Neuron (in vitro differentiated cells): ENCODE data around the gene TNNI3K.

ENCODE experiments used
- H2AFZ ChIP-seq: one replicate; pipeline ENCODE4 v1.6.1; 2013; ENCODE audit warnings: low read depth, mild to moderate bottlenecking, inconsistent platforms, low read length, moderate library complexity
- H3K27me3 ChIP-seq: one replicate; pipeline ENCODE4 v1.6.1; 2013; ENCODE audit warnings: low read length; ENCODE audit not compliant: insufficient read depth
- H3K36me3 ChIP-seq: one replicate; pipeline ENCODE4 v1.6.1; 2013; ENCODE audit warnings: low read length; ENCODE audit not compliant: insufficient read depth
- H3K4me1 ChIP-seq: one replicate; pipeline ENCODE4 v1.6.1; 2013; ENCODE audit warnings: low read length; ENCODE audit not compliant: insufficient read depth
- H3K4me3 ChIP-seq: 2 replicates; pipeline ENCODE4 v1.5.1; 2013; ENCODE audit warnings: mild to moderate bottlenecking, low read length, moderate library complexity
- H3K9me3 ChIP-seq: one replicate; pipeline ENCODE4 v1.6.1; 2013; ENCODE audit warnings: low read length

TNNI3K gene

DNA sequence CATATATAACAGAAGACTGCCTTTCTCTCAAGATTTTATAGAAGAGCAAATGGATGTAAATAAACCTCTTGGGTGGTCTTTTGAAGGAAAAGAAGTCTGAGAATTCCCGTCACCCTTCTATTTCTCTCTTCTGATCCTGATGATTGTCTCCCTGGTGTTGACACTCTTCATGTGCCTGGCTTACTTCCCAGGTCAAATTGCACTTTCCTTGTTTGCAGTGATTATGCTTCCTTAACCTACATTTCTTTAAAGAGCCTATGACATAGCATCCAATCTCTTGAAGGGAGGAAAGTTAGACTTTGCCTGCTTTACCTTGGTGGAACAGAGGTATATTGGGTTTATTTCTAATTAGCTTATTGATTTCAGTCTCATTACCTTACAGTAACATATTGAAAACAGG, 197.1 kb downstream of the TNNI3K start:
- no peaks in the 10 kb centered on the region for H3K36me3 ChIP-seq
- H3K27me3 ChIP-seq = no peaks in the 10 kb centered on the region
- H3K9me3 ChIP-seq = no peaks in the 10 kb centered on the region
- H3K4me3 ChIP-seq = no peak overlapping the region
- H2AFZ ChIP-seq = no peak overlapping the region
- peaks cover 18% of the 10 kb centered on the region for H3K4me1 ChIP-seq

DNA sequence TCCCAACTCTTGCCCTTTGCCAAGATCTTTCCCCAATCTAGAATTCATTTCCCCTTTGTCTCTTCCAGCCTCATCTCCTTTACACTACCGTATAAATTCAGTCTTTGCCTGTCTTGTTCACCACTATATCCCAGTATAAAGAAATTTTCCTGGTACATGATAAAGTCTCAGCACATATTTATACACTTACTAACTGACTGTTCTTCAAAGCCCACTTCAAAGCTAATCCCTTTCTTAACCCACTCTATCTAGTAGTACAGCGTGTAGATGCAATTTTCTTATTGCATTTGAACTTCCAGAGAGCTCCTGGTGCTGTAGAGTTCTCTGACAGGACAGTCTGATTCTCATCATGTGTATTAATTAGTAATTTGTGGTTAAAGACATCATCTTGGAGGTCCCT, 199.1 kb downstream of the TNNI3K start:
- Histone ChIP-seq H3K4me3 (no peak overlapping the region), H2AFZ (no peak overlapping the region), H3K27me3 (no peaks in the 10 kb centered on the region), H3K4me1 (peaks cover 18% of the 10 kb centered on the region), H3K9me3 (no peaks in the 10 kb centered on the region), H3K36me3 (no peaks in the 10 kb centered on the region)

DNA sequence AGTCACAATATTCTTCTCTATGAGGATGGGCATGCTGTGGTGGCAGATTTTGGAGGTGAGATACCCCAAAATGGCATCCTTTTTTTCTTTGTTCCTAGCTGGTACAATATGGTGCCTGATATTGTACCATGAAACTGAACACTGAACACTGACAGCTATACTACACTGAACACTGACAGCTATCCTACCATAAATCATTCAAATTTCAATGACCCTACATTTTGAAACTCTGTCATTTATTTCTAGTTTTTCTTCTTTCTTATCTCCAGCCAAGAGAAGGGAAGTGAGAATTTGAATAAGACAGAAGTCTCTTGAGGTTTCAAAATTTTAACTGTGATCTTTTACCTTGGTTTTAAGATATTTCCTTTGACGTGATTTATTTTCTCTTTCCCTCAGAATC, 200.9 kb downstream of the TNNI3K start:
- Histone ChIP-seq H3K27me3 (no peaks in the 10 kb centered on the region), H3K4me1 (peaks cover 6% of the 10 kb centered on the region), H3K9me3 (no peaks in the 10 kb centered on the region), H2AFZ (no peak overlapping the region), H3K36me3 (no peaks in the 10 kb centered on the region), H3K4me3 (no peak overlapping the region)

DNA sequence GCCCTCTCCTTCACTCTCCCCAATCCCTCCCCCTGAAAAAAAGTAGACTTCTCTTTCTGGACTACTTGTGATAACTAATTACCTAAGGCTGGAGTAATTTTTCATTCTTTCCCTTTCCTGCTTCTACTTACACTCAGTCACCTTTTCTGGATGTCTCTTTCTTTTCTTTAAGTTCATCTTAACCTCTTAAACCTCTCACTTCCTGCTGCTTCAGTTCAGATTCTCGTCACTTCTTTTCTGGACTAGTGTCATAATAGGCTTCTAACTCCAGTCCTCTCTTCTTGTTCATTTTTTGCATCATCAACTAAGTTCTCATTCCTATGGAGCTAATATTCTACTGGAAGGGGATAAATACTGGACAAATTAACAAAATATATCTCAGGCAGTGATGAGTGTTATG, 201.8 kb downstream of the TNNI3K start:
- no peaks in the 10 kb centered on the region for H3K36me3 ChIP-seq
- no peaks in the 10 kb centered on the region for H3K9me3 ChIP-seq
- no peaks in the 10 kb centered on the region for H3K27me3 ChIP-seq
- no peak overlapping the region for H2AFZ ChIP-seq
- no peak overlapping the region for H3K4me3 ChIP-seq
- H3K4me1 ChIP-seq = no peaks in the 10 kb centered on the region

DNA sequence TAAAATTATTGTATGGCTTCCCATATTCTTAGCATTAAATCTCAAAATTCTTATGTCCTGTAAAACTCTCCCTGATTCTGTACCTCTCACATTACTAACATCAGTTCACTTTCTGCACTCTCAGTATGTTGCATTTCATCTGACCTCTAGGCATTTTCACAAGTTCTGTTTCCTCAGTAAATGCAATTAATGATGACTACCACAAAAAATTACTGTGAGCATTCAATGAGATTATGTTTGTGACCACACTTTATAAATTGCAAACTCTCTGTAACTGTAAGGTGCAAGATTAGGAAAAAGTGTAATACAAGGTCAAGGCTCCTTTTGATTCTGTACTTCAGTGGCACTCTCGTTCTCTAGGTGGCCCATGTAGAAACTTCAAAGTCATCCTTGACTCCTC, 216.8 kb downstream of the TNNI3K start:
- Histone ChIP-seq H3K4me3 (no peak overlapping the region), H3K27me3 (no peaks in the 10 kb centered on the region), H3K9me3 (no peaks in the 10 kb centered on the region), H3K36me3 (no peaks in the 10 kb centered on the region), H3K4me1 (no peaks in the 10 kb centered on the region), H2AFZ (no peak overlapping the region)

DNA sequence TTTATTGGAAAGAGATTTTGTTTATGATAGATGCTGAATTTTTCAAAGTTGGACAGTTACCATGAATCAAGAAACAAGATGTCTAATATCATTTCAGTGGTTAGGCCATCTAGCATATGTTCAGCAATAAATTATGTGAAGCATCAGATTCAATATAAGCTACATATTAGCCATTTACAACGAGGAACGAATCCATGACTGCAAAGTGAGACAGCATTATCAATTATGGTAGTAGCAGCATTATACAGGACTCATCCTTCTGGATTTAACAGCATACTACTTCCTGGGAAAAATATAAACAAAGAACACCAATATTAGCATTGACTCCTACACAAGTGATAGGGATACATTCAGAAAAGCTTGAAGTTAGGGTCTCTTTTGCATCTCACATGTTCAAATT, 218.1 kb downstream of the TNNI3K start:
- Histone ChIP-seq H3K4me1 (no peaks in the 10 kb centered on the region), H3K4me3 (no peak overlapping the region), H3K9me3 (no peaks in the 10 kb centered on the region), H3K27me3 (no peaks in the 10 kb centered on the region), H3K36me3 (no peaks in the 10 kb centered on the region), H2AFZ (no peak overlapping the region)

DNA sequence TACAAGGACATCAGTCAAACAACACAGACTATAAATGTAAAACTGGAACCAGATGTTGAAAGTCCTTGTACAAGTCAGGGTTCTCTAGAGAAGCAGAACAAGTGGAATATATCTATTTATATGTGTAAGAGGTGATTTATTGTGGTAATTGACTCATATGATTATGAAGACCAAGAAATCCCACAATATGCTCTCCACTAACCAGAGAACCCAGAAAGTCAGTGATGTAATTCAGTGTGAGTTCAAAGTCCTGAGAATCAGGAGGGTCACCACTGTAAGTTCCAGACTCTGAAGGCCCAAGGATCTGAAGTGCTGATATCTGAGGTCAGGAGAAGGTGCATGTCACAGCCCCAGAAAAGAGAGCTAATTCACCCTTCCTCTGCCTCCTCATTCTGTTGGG, 220.2 kb downstream of the TNNI3K start:
- H3K4me1 ChIP-seq = no peaks in the 10 kb centered on the region
- H2AFZ ChIP-seq = no peak overlapping the region
- no peak overlapping the region for H3K4me3 ChIP-seq
- H3K9me3 ChIP-seq = peaks cover 2% of the 10 kb centered on the region
- no peaks in the 10 kb centered on the region for H3K36me3 ChIP-seq
- no peaks in the 10 kb centered on the region for H3K27me3 ChIP-seq

DNA sequence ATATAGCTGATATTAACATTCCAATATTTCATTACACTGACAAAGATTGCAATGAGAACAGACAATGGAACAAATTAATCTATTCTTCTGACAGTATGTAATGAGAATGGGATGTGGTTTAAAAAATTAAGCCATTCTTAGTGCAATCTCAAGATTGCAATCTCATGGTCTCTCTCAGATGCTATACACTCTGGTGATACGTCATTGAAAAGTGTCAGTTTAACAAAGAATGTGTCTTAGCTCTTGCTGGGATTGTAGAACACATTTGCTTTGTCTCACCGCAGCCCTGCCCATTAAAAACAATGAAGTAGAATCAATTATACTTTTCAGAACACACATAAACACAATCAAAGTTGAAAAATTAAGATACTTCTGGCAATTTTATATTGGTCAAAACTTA, 222.1 kb downstream of the TNNI3K start:
- Histone ChIP-seq H3K4me3 (no peak overlapping the region), H3K9me3 (peaks cover 2% of the 10 kb centered on the region), H3K27me3 (no peaks in the 10 kb centered on the region), H3K4me1 (no peaks in the 10 kb centered on the region), H2AFZ (no peak overlapping the region), H3K36me3 (no peaks in the 10 kb centered on the region)

DNA sequence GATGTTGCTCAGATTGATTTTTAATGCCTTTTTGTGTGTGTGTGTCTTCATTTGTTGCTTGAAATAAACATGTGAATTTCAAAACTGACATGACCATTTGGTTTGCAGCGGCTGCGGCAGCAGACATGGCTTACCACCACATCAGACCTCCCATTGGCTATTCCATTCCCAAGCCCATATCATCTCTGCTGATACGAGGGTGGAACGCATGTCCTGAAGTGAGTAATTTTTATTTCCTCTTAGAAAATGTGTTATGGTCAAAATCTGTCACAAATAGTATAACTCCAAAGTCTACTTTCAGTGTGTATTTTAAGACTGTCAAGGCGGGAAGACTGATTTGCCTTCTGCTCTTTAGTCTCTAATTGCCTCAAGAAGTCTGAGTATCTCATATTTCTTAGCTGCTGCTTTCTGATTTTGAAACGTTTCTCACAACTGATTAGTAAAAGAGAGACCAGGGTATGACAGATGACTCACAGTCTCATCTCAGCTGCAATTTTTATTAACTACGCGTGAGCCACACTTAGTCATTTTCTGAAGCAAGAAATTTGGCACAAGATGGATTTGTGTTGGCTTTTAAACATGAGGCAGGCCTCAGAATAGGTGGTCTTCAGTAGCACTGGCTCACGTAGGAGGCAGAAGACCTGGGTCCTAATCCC, 228.3 kb downstream of the TNNI3K start:
- H3K9me3 ChIP-seq = peaks cover 2% of the 10 kb centered on the region
- H2AFZ ChIP-seq = no peak overlapping the region
- no peaks in the 10 kb centered on the region for H3K27me3 ChIP-seq
- no peak overlapping the region for H3K4me3 ChIP-seq
- H3K4me1 ChIP-seq = peaks cover 8% of the 10 kb centered on the region
- H3K36me3 ChIP-seq = no peaks in the 10 kb centered on the region

DNA sequence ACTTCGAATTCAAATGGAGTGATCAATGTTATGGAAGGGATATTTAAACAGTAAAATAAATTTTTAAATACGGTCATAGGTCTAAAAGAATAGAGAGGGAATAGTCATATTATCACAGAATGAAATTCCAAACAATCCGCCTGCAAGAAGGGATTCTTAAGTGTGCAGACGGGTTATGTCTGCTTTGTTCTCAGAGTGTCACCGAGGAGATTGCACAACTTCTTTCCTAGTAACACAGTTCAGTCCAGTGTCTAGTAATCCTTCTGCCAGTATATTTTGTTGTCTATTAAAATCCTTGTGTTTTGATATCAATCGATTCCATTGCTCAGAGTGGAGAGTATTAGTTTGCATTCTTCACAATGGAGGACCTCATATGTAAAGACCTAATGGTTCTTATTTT, 228.8 kb downstream of the TNNI3K start:
- Histone ChIP-seq H2AFZ (no peak overlapping the region), H3K4me3 (no peak overlapping the region), H3K27me3 (no peaks in the 10 kb centered on the region), H3K9me3 (no peaks in the 10 kb centered on the region), H3K36me3 (no peaks in the 10 kb centered on the region), H3K4me1 (peaks cover 9% of the 10 kb centered on the region)

DNA sequence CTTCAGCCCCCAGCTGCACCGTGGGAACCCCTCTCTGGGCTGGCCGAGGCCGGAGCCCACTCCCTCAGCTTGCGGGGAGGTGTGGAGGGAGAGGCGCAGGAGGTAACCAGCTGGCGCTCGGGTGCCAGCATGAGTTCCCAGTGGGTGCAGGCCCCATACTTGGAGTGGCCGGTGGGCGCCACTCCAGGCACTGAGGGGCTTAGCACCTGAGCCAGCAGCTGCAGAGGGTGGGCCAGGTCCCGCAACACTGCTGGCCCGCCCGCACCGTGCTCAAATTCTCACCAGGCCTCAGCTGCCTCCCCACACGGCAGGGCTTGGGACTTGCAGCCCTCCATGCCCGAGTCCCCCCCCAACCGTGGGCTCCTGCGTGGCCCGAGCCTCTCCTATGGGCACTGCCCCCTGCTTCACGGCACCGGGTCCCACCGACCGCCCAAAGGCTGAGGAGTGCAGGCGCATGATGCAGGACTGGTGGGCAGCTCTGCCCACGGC, 230.1 kb downstream of the TNNI3K start:
- Histone ChIP-seq H3K4me3 (no peak overlapping the region), H3K36me3 (no peaks in the 10 kb centered on the region), H2AFZ (no peak overlapping the region), H3K27me3 (no peaks in the 10 kb centered on the region), H3K4me1 (peaks cover 9% of the 10 kb centered on the region), H3K9me3 (no peaks in the 10 kb centered on the region)

DNA sequence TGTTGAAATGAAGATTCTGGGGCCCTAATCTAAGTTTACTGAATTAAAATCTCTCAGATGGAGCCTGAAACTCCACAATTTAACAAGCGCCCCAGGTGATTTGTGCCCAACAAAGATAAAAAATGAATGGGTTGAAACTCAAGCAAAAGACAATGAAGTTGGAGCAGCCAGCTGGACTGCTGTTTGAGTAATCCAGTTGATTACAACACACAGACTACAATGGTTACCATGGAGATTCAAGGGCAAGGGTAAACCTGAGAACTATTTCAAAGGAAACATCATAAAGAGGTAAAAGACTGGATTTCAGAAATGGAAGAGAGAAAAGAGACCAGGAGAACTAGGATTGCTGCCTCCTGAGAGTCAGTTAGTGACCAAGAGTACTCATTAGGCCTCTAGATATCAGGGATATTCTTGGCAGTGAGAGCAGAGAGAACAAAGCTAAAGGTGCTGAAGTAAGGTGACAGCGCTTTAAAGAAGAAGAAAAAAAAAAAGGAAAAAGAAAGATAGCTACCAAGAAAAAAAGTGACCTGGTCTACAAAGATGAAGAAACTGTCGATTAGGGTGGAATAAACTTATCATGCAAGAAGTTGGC, 232.7 kb downstream of the TNNI3K start:
- no peak overlapping the region for H2AFZ ChIP-seq
- no peaks in the 10 kb centered on the region for H3K27me3 ChIP-seq
- H3K4me1 ChIP-seq = peaks cover 9% of the 10 kb centered on the region
- no peak overlapping the region for H3K4me3 ChIP-seq
- no peaks in the 10 kb centered on the region for H3K36me3 ChIP-seq
- no peaks in the 10 kb centered on the region for H3K9me3 ChIP-seq

DNA sequence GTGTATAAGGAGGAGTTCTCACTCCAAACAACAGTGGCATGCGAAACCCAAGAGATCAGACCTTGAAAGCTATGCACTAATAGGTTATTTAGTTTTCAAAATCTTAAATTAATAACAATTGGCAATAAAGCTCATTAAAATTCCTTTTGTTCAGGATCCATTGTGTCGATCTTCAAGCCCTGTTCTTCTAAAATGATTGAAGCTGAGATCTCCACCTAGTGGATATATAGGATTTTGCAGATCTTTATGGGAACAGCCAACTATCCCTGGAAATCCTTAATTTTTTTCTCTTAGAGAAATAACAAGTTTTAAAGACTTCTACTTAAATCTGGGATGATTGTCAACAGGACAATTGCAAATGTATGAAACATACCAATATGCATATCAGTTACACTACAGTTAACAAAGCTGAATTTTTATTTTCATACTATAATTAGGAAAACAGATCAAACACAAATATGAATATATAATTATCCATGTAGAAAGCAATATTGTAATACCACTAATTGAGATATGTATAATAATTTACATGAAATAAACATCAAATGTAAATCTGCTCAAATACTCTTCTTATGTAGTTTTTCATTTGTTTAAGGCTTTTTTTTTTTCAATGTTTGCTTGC, 233.9 kb downstream of the TNNI3K start:
- Histone ChIP-seq H3K36me3 (no peaks in the 10 kb centered on the region), H3K9me3 (no peaks in the 10 kb centered on the region), H3K27me3 (no peaks in the 10 kb centered on the region), H2AFZ (no peak overlapping the region), H3K4me3 (no peak overlapping the region), H3K4me1 (peaks cover 11% of the 10 kb centered on the region)
